Measurements from ENCODE around the gene CYB561D2. TPM values are rescaled to one million over a fixed set of nuclear protein-coding genes. Genes with fewer than 3 reads are reported as not detected.
A peak's percentile ranks its signal among the peaks of the same experiment; 100 is the strongest.

Gene CYB561D2
- total and polyA plus RNA-seq, 4 experiments from 2014 or later, result 39.6 to 68.3 (median 53.1) TPM

GRCh38 chr3:50373146-50374051 lies 22.7 kb downstream of the CYB561D2 start:
- no peaks in the 10 kb centered on the region for H3K36me3 Mint-ChIP-seq
- Histone ChIP-seq H3K36me3 (ENCODE audit: insufficient read depth, low read length) (no peaks in the 10 kb centered on the region), H3K4me3 (ENCODE audit: low read length in 2 of 2) (no peak overlapping the region), H3K27ac (ENCODE audit: low read depth, low read length) (no peak overlapping the region), H3K9me3 (ENCODE audit: control insufficient read depth in 1 of 2, low read length in 2 of 2) (no peaks in the 10 kb centered on the region), H3K4me1 (ENCODE audit: insufficient read depth, low read length) (no peaks in the 10 kb centered on the region), H3K27me3 (ENCODE audit: insufficient read depth, low read length) (no peaks in the 10 kb centered on the region)
- no peak for DNase-seq
- intact Hi-C loops (cut with micrococcal nuclease), result no loop called here
- ChIA-PET POLR2A (ENCODE audit: partially characterized antibody) (no interaction called here), CTCF (ENCODE audit: partially characterized antibody) (no interaction called here)
- H3K4me1 Mint-ChIP-seq, result peaks cover 0 to 9% (median 3%) of the 10 kb centered on the region in 4 donors
- peak overlapping the region in 1 of 7 donors; percentile 6 for H3K27ac Mint-ChIP-seq
- H3K27me3 Mint-ChIP-seq, result no peaks in the 10 kb centered on the region
- H3K4me3 Mint-ChIP-seq, result no peak overlapping the region
- no peaks in the 10 kb centered on the region for H3K9me3 Mint-ChIP-seq

DNA sequence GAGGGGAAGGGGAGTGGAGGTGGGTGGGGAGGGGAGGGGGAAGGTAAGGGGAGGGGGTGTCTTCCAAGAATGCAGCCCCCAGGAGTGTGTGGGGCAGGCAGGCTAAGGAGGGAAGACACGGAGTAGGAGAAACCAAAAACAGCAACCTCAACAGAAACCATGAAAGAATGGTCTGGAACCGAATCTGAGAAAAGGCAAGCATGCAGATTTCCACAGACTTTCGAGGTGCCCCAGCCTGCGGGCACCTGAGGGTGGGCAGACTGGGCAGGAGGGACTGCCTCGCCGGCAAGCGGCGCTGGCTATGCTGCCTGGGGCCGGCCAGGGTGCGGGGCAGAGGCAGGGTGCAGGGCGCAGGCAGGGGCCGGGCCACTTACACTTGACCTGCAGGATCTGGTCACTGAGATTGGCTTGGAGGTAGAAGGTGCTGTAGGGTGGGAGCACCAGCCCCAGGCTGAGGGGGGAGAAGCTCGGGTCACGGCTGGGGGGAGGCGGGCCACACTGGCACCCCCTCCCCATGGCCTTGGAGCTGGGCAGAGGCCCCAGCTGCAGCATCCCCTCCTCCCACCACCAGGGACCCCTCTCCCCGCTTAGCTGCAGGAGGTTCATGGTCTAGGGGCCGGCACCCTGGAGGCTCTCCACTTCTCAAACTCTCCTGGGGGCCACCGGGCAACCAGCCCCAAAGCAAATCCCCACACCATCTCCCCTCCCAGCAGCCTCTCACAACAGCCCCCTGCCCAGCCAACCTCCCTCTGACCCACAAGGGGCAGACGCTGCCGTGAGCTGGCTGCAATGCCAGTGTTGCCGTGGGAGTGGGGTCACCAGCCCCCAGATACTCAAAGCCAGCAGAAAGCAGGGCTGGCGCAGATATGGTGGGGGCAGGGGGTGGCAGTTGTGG lies 23.9 kb downstream of the CYB561D2 start:
- H3K27me3 ChIP-seq (ENCODE audit: insufficient read depth, low read length), result no peaks in the 10 kb centered on the region
- H3K27ac Mint-ChIP-seq, result no peak overlapping the region
- peaks cover 0 to 2% (median under 1%) of the 10 kb centered on the region in 4 donors for H3K4me1 Mint-ChIP-seq
- H3K4me1 ChIP-seq (ENCODE audit: insufficient read depth, low read length), result no peaks in the 10 kb centered on the region
- DNase-seq, result no peak
- H3K27me3 Mint-ChIP-seq, result no peaks in the 10 kb centered on the region
- ChIA-PET POLR2A (ENCODE audit: partially characterized antibody) (no interaction called here), CTCF (ENCODE audit: partially characterized antibody) (no interaction called here)
- no peaks in the 10 kb centered on the region for H3K9me3 Mint-ChIP-seq
- no peak overlapping the region for H3K27ac ChIP-seq (ENCODE audit: low read depth, low read length)
- H3K36me3 Mint-ChIP-seq, result no peaks in the 10 kb centered on the region
- intact Hi-C loops (cut with micrococcal nuclease), result no loop called here
- no peaks in the 10 kb centered on the region for H3K9me3 ChIP-seq (ENCODE audit: control insufficient read depth in 1 of 2, low read length in 2 of 2)
- no peak overlapping the region for H3K4me3 Mint-ChIP-seq
- no peaks in the 10 kb centered on the region for H3K36me3 ChIP-seq (ENCODE audit: insufficient read depth, low read length)
- H3K4me3 ChIP-seq (ENCODE audit: low read length in 2 of 2), result no peak overlapping the region

DNA sequence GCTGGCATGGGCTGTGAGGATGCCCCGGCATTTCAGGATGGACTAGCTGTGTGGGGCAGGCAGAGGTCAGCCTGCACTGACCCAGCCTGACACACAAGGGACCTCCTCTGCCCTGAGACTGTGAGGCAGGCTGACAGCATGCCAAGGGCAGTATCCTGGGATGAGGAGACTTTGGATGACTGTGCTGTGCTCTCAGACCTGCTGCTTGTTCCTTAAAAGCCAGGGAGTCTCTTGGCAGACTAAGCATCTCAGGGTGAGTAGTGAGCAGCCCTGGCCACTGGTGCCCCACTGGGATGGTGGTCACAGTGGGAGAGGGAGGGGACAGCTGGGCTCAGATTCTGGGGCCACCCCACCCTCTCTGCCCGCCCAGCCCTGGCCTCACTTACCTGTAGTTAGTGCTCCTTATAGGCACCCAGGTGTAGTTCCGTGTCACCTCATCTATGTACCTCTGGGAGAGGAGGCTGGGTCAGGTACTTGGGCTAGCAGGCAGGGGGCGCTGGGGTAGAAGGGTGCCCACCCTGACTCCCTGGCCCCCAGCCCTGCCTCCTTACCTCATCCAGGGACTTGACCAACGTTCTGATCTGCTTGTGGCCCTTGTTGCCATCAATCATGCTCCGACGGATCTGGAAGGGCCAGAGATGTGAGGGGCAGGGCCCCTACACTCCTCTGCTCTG lies 24.7 kb downstream of the CYB561D2 start:
- DNase-seq, result no peak
- H3K27ac Mint-ChIP-seq, result no peak overlapping the region
- H3K9me3 Mint-ChIP-seq, result no peaks in the 10 kb centered on the region
- Histone ChIP-seq H3K27ac (ENCODE audit: low read depth, low read length) (no peak overlapping the region), H3K9me3 (ENCODE audit: control insufficient read depth in 1 of 2, low read length in 2 of 2) (no peaks in the 10 kb centered on the region), H3K4me1 (ENCODE audit: insufficient read depth, low read length) (no peaks in the 10 kb centered on the region), H3K36me3 (ENCODE audit: insufficient read depth, low read length) (no peaks in the 10 kb centered on the region), H3K4me3 (ENCODE audit: low read length in 2 of 2) (no peak overlapping the region), H3K27me3 (ENCODE audit: insufficient read depth, low read length) (no peaks in the 10 kb centered on the region)
- no peaks in the 10 kb centered on the region for H3K36me3 Mint-ChIP-seq
- H3K27me3 Mint-ChIP-seq, result no peaks in the 10 kb centered on the region
- H3K4me3 Mint-ChIP-seq, result no peak overlapping the region
- POLR2A ChIA-PET (ENCODE audit: partially characterized antibody), result no interaction called here
- CTCF ChIA-PET (ENCODE audit: partially characterized antibody), result no interaction called here
- intact Hi-C loops (cut with micrococcal nuclease), result no loop called here
- H3K4me1 Mint-ChIP-seq, result peaks cover 0 to 2% (median under 1%) of the 10 kb centered on the region in 4 donors

GRCh38 chr3:50378024-50378423 lies 27.4 kb downstream of the CYB561D2 start:
- DNase-seq, result no peak
- no peaks in the 10 kb centered on the region for H3K9me3 Mint-ChIP-seq
- Histone ChIP-seq H3K27me3 (ENCODE audit: insufficient read depth, low read length) (no peaks in the 10 kb centered on the region), H3K27ac (ENCODE audit: low read depth, low read length) (no peak overlapping the region), H3K4me1 (ENCODE audit: insufficient read depth, low read length) (no peaks in the 10 kb centered on the region), H3K9me3 (ENCODE audit: control insufficient read depth in 1 of 2, low read length in 2 of 2) (no peaks in the 10 kb centered on the region), H3K4me3 (ENCODE audit: low read length in 2 of 2) (no peak overlapping the region), H3K36me3 (ENCODE audit: insufficient read depth, low read length) (no peaks in the 10 kb centered on the region)
- H3K36me3 Mint-ChIP-seq, result no peaks in the 10 kb centered on the region
- no peak overlapping the region for H3K27ac Mint-ChIP-seq
- POLR2A ChIA-PET (ENCODE audit: partially characterized antibody), result no interaction called here
- peaks cover 0 to 2% (median under 1%) of the 10 kb centered on the region in 4 donors for H3K4me1 Mint-ChIP-seq
- CTCF ChIA-PET (ENCODE audit: partially characterized antibody), result no interaction called here
- no peaks in the 10 kb centered on the region for H3K27me3 Mint-ChIP-seq
- intact Hi-C loops (cut with micrococcal nuclease), result no loop called here
- H3K4me3 Mint-ChIP-seq, result no peak overlapping the region

GRCh38 chr3:50378757-50379156 lies 28.1 kb downstream of the CYB561D2 start:
- H3K4me3 ChIP-seq (ENCODE audit: low read length in 2 of 2), result no peak overlapping the region
- H3K36me3 Mint-ChIP-seq, result no peaks in the 10 kb centered on the region
- intact Hi-C loops (cut with micrococcal nuclease), result no loop called here
- no peaks in the 10 kb centered on the region for H3K9me3 Mint-ChIP-seq
- no peak for DNase-seq
- ChIA-PET POLR2A (ENCODE audit: partially characterized antibody) (no interaction called here), CTCF (ENCODE audit: partially characterized antibody) (no interaction called here)
- no peaks in the 10 kb centered on the region for H3K27me3 Mint-ChIP-seq
- no peak overlapping the region for H3K27ac ChIP-seq (ENCODE audit: low read depth, low read length)
- H3K4me1 Mint-ChIP-seq, result no peaks in the 10 kb centered on the region
- no peaks in the 10 kb centered on the region for H3K36me3 ChIP-seq (ENCODE audit: insufficient read depth, low read length)
- no peaks in the 10 kb centered on the region for H3K9me3 ChIP-seq (ENCODE audit: control insufficient read depth in 1 of 2, low read length in 2 of 2)
- no peaks in the 10 kb centered on the region for H3K27me3 ChIP-seq (ENCODE audit: insufficient read depth, low read length)
- H3K4me1 ChIP-seq (ENCODE audit: insufficient read depth, low read length), result no peaks in the 10 kb centered on the region
- no peak overlapping the region for H3K27ac Mint-ChIP-seq
- no peak overlapping the region for H3K4me3 Mint-ChIP-seq

DNA sequence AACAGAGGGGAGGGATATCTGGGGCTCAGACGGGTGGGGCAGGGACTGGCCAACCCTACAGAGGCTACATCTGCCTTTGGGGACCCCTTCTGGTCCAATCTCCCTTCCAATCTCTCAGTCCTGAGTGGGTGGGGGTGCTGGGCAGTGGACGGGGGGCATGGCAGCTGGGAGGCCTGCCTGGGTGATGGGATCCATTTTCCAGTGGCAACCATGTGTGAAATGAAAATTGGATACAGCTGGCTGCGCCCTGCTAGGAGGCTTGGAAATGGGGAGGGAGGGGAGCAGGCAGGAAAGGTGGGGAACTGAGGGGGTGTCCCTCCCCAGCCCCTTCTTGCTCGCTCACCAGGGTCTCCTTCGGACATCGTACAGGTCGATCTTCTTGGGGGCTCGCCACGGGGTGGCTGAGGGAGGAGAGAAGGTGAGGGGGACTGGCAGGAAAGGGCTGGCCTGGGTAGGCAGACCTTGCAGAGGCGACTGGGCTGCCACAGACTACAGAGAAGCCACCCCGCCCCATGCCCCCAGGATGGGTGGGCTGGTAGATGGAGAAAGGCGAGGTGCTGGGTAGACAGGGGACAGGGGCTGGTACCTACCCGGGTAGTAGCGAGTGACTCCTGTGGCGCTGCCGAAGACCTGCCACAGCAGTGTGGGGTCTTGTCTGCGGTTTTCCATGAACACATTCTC lies 29.9 kb downstream of the CYB561D2 start:
- DNase-seq, result no peak
- no peak overlapping the region for H3K4me3 Mint-ChIP-seq
- Histone ChIP-seq H3K27ac (ENCODE audit: low read depth, low read length) (no peak overlapping the region), H3K9me3 (ENCODE audit: control insufficient read depth in 1 of 2, low read length in 2 of 2) (no peaks in the 10 kb centered on the region), H3K4me1 (ENCODE audit: insufficient read depth, low read length) (no peaks in the 10 kb centered on the region), H3K4me3 (ENCODE audit: low read length in 2 of 2) (no peak overlapping the region), H3K36me3 (ENCODE audit: insufficient read depth, low read length) (no peaks in the 10 kb centered on the region), H3K27me3 (ENCODE audit: insufficient read depth, low read length) (no peaks in the 10 kb centered on the region)
- no peaks in the 10 kb centered on the region for H3K9me3 Mint-ChIP-seq
- intact Hi-C loops (cut with micrococcal nuclease), result no loop called here
- H3K4me1 Mint-ChIP-seq, result no peaks in the 10 kb centered on the region
- no peak overlapping the region for H3K27ac Mint-ChIP-seq
- ChIA-PET POLR2A (ENCODE audit: partially characterized antibody) (no interaction called here), CTCF (ENCODE audit: partially characterized antibody) (no interaction called here)
- H3K27me3 Mint-ChIP-seq, result no peaks in the 10 kb centered on the region
- H3K36me3 Mint-ChIP-seq, result no peaks in the 10 kb centered on the region

Measured in CD4-positive, alpha-beta memory T cell (primary cell).